GM19438 (cell line): Measurements from ENCODE around the gene STX2.
"Not testable (repeated sequence)": the region's sequence is repeated elsewhere in the genome, so short reads cannot be mapped to it uniquely, and the experiment has no call there.

Experiments
- ATAC-seq: cut with Tn5 transposase; IDR thresholded peaks from one replicate; pipeline ENCODE4 v1.9.1; 2021; ENCODE audit warnings: low read depth; ENCODE audit not compliant: unreplicated experiment

STX2 gene

GRCh38 chr12:130805635-130806034 is 33.4 kb downstream of the STX2 start:
- no peak for ATAC-seq

- no peak for ATAC-seq
Measured at GRCh38 chr12:130804216-130804615, 34.8 kb downstream of the STX2 start.

- no peak for ATAC-seq
Measured at GRCh38 chr12:130803702-130804101, 35.3 kb downstream of the STX2 start.

GRCh38 chr12:130800312-130800711 is 38.7 kb downstream of the STX2 start:
- no peak for ATAC-seq

- ATAC-seq = no peak
Measured at GRCh38 chr12:130799051-130799450, 40.0 kb downstream of the STX2 start.

- ATAC-seq = no peak
Measured at GRCh38 chr12:130796985-130797686, 41.9 kb downstream of the STX2 start.

- ATAC-seq = no peak
Measured at GRCh38 chr12:130795906-130796305, 43.1 kb downstream of the STX2 start.

GRCh38 chr12:130793554-130793849 is 45.5 kb downstream of the STX2 start:
- no peak for ATAC-seq

- ATAC-seq = no peak
Measured at GRCh38 chr12:130792821-130793553, 46.1 kb downstream of the STX2 start.

- no peak for ATAC-seq
Measured at GRCh38 chr12:130791629-130792028, 47.4 kb downstream of the STX2 start.

GRCh38 chr12:130788515-130788914 is 50.5 kb downstream of the STX2 start:
- ATAC-seq = no peak

GRCh38 chr12:130787445-130788410 is 51.3 kb downstream of the STX2 start:
- ATAC-seq = no peak

- no peak for ATAC-seq
Measured at GRCh38 chr12:130787041-130787440, 52.0 kb downstream of the STX2 start.

GRCh38 chr12:130783110-130783715 is 55.8 kb downstream of the STX2 start:
- ATAC-seq = no peak

- not testable (repeated sequence) for ATAC-seq
Measured at GRCh38 chr12:130782245-130782644, 56.8 kb downstream of the STX2 start.

- no peak for ATAC-seq
Measured at GRCh38 chr12:130780880-130781575, 58.0 kb downstream of the STX2 start.

- ATAC-seq = no peak
Measured at GRCh38 chr12:130780325-130780724, 58.7 kb downstream of the STX2 start.

GRCh38 chr12:130778776-130779175 is 60.3 kb downstream of the STX2 start:
- ATAC-seq = no peak

GRCh38 chr12:130776857-130777339 is 62.2 kb downstream of the STX2 start:
- ATAC-seq = no peak
